RWPE2 (cell line): Measurements from ENCODE around the gene STXBP5L.
"Not testable (repeated sequence)": the region's sequence is repeated elsewhere in the genome, so short reads cannot be mapped to it uniquely, and the experiment has no call there.

Experiments
- ATAC-seq: fragments of 200-7000 bp; cut with Tn5 transposase; 3 replicates; pipeline ENCODE4 v1.9.1; 2021; ENCODE audit warnings: low read depth
- DNase-seq: peaks from one replicate; pipeline ENCODE4 v3.0.0-alpha.2; 2020; ENCODE audit warnings: low spot score
- H3K27ac ChIP-seq: fragments of 450-650 bp; 2 replicates; pipeline ENCODE4 v1.5.1; 2017; ENCODE audit warnings: mild to moderate bottlenecking; ENCODE audit not compliant: poor library complexity, severe bottlenecking
- H3K27me3 ChIP-seq: fragments of 250-450 bp; sonication (Bioruptor Pico); 2 replicates; pipeline ENCODE4 v1.5.1; 2021; ENCODE audit warnings: mild to moderate bottlenecking, moderate library complexity; ENCODE audit not compliant: insufficient read depth, poor library complexity, severe bottlenecking
- H3K36me3 ChIP-seq: fragments of 250-450 bp; sonication (Bioruptor Pico); 2 replicates; pipeline ENCODE4 v1.5.1; 2020; ENCODE audit warnings: low read depth, mild to moderate bottlenecking, moderate library complexity
- H3K4me1 ChIP-seq: fragments of 250-450 bp; sonication (Bioruptor Pico); 2 replicates; pipeline ENCODE4 v1.5.1; 2021; ENCODE audit warnings: mild to moderate bottlenecking, moderate library complexity; ENCODE audit not compliant: insufficient read depth, poor library complexity, severe bottlenecking
- H3K4me3 ChIP-seq: fragments of 250-450 bp; sonication (Bioruptor Pico); 2 replicates; pipeline ENCODE4 v1.5.1; 2021; ENCODE audit warnings: mild to moderate bottlenecking, moderate library complexity; ENCODE audit not compliant: severe bottlenecking
- H3K9me3 ChIP-seq: fragments of 250-450 bp; sonication (Bioruptor Pico); 2 replicates; pipeline ENCODE4 v1.5.1; 2021; ENCODE audit warnings: mild to moderate bottlenecking, moderate library complexity; ENCODE audit not compliant: severe bottlenecking
- CTCF ChIP-seq: fragments of 450-650 bp; IDR thresholded peaks from one replicate; pipeline ENCODE4 v1.5.1; 2017; ENCODE audit warnings: mild to moderate bottlenecking, moderate library complexity; ENCODE audit not compliant: poor library complexity, severe bottlenecking

STXBP5L gene

GRCh38 chr3:121362035-121362734 lies 454.2 kb downstream of the STXBP5L start:
- Histone ChIP-seq H3K4me1 (no peaks in the 10 kb centered on the region), H3K36me3 (no peaks in the 10 kb centered on the region), H3K27me3 (no peaks in the 10 kb centered on the region), H3K27ac (no peak overlapping the region), H3K9me3 (no peaks in the 10 kb centered on the region), H3K4me3 (no peak overlapping the region)
- no peak for TF ChIP-seq CTCF
- DNase-seq (no peak), ATAC-seq (no peak)

- not testable (repeated sequence) for H3K4me1 ChIP-seq, H3K4me3 ChIP-seq, DNase-seq, H3K36me3 ChIP-seq, H3K9me3 ChIP-seq, H3K27me3 ChIP-seq, H3K27ac ChIP-seq, ATAC-seq
Observed at GRCh38 chr3:121388308-121388707, 480.3 kb downstream of the STXBP5L start.

- H3K4me1 ChIP-seq, H3K27me3 ChIP-seq, DNase-seq, H3K27ac ChIP-seq, ATAC-seq, H3K9me3 ChIP-seq, H3K36me3 ChIP-seq, H3K4me3 ChIP-seq: not testable (repeated sequence)
Observed at GRCh38 chr3:121395967-121396366, 488.0 kb downstream of the STXBP5L start.

GRCh38 chr3:121398051-121398450 lies 490.0 kb downstream of the STXBP5L start:
- not testable (repeated sequence) for H3K4me1 ChIP-seq, H3K4me3 ChIP-seq, H3K9me3 ChIP-seq, H3K27me3 ChIP-seq, H3K36me3 ChIP-seq, H3K27ac ChIP-seq, ATAC-seq, DNase-seq

GRCh38 chr3:121399820-121400219 lies 491.8 kb downstream of the STXBP5L start:
- Histone ChIP-seq H3K36me3 (no peaks in the 10 kb centered on the region), H3K27ac (no peak overlapping the region), H3K4me1 (no peaks in the 10 kb centered on the region), H3K4me3 (no peak overlapping the region), H3K9me3 (no peaks in the 10 kb centered on the region), H3K27me3 (no peaks in the 10 kb centered on the region)
- DNase-seq (no peak), ATAC-seq (no peak)
- TF ChIP-seq CTCF: no peak

GRCh38 chr3:121405631-121406030 lies 497.6 kb downstream of the STXBP5L start:
- no peak overlapping the region for H3K4me3 ChIP-seq
- ATAC-seq (no peak), DNase-seq (no peak)
- H3K27me3 ChIP-seq: no peaks in the 10 kb centered on the region
- H3K36me3 ChIP-seq: no peaks in the 10 kb centered on the region
- no peaks in the 10 kb centered on the region for H3K9me3 ChIP-seq
- no peak overlapping the region for H3K27ac ChIP-seq
- no peak for TF ChIP-seq CTCF
- no peaks in the 10 kb centered on the region for H3K4me1 ChIP-seq
